22Rv1 (cell line): ENCODE measurements around the gene MALRD1.

Experiments used
- CTCF ChIP-seq: fragments of 450-650 bp; IDR thresholded peaks from 2 replicates; pipeline ENCODE4 v1.5.1; 2017; ENCODE audit warnings: mild to moderate bottlenecking
- ZFX ChIP-seq: fragments of 450-650 bp; IDR thresholded peaks from 2 replicates; pipeline ENCODE4 v1.6.1; 2017; ENCODE audit warnings: antibody characterized with exemption, borderline replicate concordance

- TF ChIP-seq CTCF (no peak), ZFX (no peak)
Measured at GRCh38 chr10:19704544-19704943, 655.9 kb downstream of the MALRD1 start.
